ENCODE data around the gene SLC44A2.

SLC44A2 gene

GRCh38 chr19:10625003-10625761 is at the start of gene SLC44A2:
SLC44A2 (plus strand) TSS chr19:10625553; CDS start chr19:10625634, 81 bp downstream.
- FAIRE-seq, result no peak

GRCh38 chr19:10577951-10578350 is 47.4 kb upstream of the SLC44A2 start:
- no peak for FAIRE-seq

- peak; percentile 27 for FAIRE-seq
Measured at GRCh38 chr19:10580979-10581631, 44.2 kb upstream of the SLC44A2 start.

- no peak for FAIRE-seq
Measured at GRCh38 chr19:10582091-10582490, 43.3 kb upstream of the SLC44A2 start.

GRCh38 chr19:10583036-10583776 is 42.1 kb upstream of the SLC44A2 start:
- no peak for FAIRE-seq

GRCh38 chr19:10586396-10586795 is 39.0 kb upstream of the SLC44A2 start:
- FAIRE-seq, result no peak

- no peak for FAIRE-seq
Measured at GRCh38 chr19:10587022-10587838, 38.1 kb upstream of the SLC44A2 start, which contains the start of gene AP1M2. AP1M2 (minus strand) TSS chr19:10587312; CDS start chr19:10587231, 81 bp downstream.

GRCh38 chr19:10587839-10588150 is 37.6 kb upstream of the SLC44A2 start:
- FAIRE-seq, result no peak

- no peak for FAIRE-seq
Measured at GRCh38 chr19:10593148-10593547, 32.2 kb upstream of the SLC44A2 start.

GRCh38 chr19:10593820-10594637 is 31.3 kb upstream of the SLC44A2 start:
- no peak for FAIRE-seq

- no peak for FAIRE-seq
Measured at GRCh38 chr19:10600149-10600548, 25.2 kb upstream of the SLC44A2 start.

- no peak for FAIRE-seq
Measured at GRCh38 chr19:10601999-10602329, 23.4 kb upstream of the SLC44A2 start.

- FAIRE-seq, result no peak
Measured at GRCh38 chr19:10602330-10603083, 22.8 kb upstream of the SLC44A2 start.

- FAIRE-seq, result no peak
Measured at GRCh38 chr19:10603084-10603872, 22.1 kb upstream of the SLC44A2 start.

GRCh38 chr19:10603873-10604459 is 21.4 kb upstream of the SLC44A2 start:
- FAIRE-seq, result no peak

GRCh38 chr19:10604460-10604980 is 20.8 kb upstream of the SLC44A2 start:
- no peak for FAIRE-seq

GRCh38 chr19:10611907-10612306 is 13.4 kb upstream of the SLC44A2 start:
- no peak for FAIRE-seq

- no peak for FAIRE-seq
Measured at GRCh38 chr19:10612499-10613119, 12.7 kb upstream of the SLC44A2 start.

GRCh38 chr19:10615429-10616023 is 9.8 kb upstream of the SLC44A2 start:
- FAIRE-seq, result no peak

All from islet of Langerhans (tissue), 1 donor.